HFFc6 (cell line): ENCODE measurements around the gene SLC24A5. TPM values are rescaled to one million over a fixed set of nuclear protein-coding genes. Genes with fewer than 3 reads are reported as not detected.

Experiments
- DNase-seq: peaks from one replicate; pipeline ENCODE4 v3.0.0-alpha.2; 2018
- H3K27ac Mint-ChIP-seq: 2 replicates; pipeline ENCODE4 v1.8.0; 2020; ENCODE audit warnings: mild to moderate bottlenecking, mixed read lengths
- H3K27me3 Mint-ChIP-seq: 2 replicates; pipeline ENCODE4 v1.8.0; 2021; ENCODE audit warnings: mild to moderate bottlenecking, moderate library complexity, mixed read lengths; ENCODE audit not compliant: insufficient read depth
- H3K36me3 Mint-ChIP-seq: 2 replicates; pipeline ENCODE4 v1.8.0; 2021; ENCODE audit warnings: low read depth, mixed read lengths
- H3K4me1 Mint-ChIP-seq: 2 replicates; pipeline ENCODE4 v1.8.0; 2020; ENCODE audit warnings: low read depth, mixed read lengths
- H3K4me3 Mint-ChIP-seq: 2 replicates; pipeline ENCODE4 v1.8.0; 2020; ENCODE audit warnings: mild to moderate bottlenecking, moderate library complexity, mixed read lengths
- H3K9me3 Mint-ChIP-seq: 2 replicates; pipeline ENCODE4 v1.8.0; 2020; ENCODE audit warnings: mild to moderate bottlenecking, mixed read lengths
- total RNA-seq, 6 experiments: library from RNA; stranded (reverse); fragmentation: NEBNext Ultra II Directional; extraction: Animal tissue kit (Norgen Biotek cat#: 25700); gene quantifications; 2 replicates in 1 of 6; 3 replicates in 5 of 6; pipeline ENCODE4 v1.2.3, GENCODE V29; 2021
- TF ChIP-seq, protein P1 (sequence below): fragments of 200-600 bp; sonication (generic); IDR thresholded peaks from 2 replicates; pipeline ENCODE4 v1.5.0; 2021; ENCODE audit warnings: antibody characterized with exemption, mild to moderate bottlenecking

SLC24A5 gene
- total RNA-seq, 6 experiments from 2014 or later, result not detected

DNA sequence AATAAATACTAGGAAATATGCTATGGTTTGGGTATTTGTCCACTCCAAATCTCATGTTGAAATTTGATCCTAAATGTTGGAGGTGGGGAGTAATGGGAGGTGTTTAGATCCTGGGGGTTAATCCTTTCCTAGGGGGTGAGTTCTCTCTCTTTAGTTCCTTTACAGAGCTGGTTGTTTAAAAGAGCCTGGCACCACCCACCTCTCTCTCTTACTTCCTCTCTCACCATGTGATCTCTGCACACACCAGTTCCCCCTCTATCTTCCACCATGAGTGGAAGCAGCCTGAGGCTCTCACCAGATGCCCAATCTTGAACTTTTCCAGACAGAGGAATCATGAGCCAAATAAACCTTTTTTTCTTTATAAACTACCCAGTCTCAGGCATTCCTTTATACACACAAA lies 10.5 kb downstream of the SLC24A5 start:
- H3K4me3 Mint-ChIP-seq, result no peak overlapping the region
- H3K36me3 Mint-ChIP-seq, result no peaks in the 10 kb centered on the region
- H3K9me3 Mint-ChIP-seq, result no peaks in the 10 kb centered on the region
- H3K27me3 Mint-ChIP-seq, result peaks cover 2% of the 10 kb centered on the region; the same call in 1 of the 2 replicates
- DNase-seq, result no peak
- no peaks in the 10 kb centered on the region for H3K4me1 Mint-ChIP-seq
- no peak overlapping the region for H3K27ac Mint-ChIP-seq
- TF ChIP-seq, protein P1, sequence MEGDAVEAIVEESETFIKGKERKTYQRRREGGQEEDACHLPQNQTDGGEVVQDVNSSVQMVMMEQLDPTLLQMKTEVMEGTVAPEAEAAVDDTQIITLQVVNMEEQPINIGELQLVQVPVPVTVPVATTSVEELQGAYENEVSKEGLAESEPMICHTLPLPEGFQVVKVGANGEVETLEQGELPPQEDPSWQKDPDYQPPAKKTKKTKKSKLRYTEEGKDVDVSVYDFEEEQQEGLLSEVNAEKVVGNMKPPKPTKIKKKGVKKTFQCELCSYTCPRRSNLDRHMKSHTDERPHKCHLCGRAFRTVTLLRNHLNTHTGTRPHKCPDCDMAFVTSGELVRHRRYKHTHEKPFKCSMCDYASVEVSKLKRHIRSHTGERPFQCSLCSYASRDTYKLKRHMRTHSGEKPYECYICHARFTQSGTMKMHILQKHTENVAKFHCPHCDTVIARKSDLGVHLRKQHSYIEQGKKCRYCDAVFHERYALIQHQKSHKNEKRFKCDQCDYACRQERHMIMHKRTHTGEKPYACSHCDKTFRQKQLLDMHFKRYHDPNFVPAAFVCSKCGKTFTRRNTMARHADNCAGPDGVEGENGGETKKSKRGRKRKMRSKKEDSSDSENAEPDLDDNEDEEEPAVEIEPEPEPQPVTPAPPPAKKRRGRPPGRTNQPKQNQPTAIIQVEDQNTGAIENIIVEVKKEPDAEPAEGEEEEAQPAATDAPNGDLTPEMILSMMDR, result no peak

DNA sequence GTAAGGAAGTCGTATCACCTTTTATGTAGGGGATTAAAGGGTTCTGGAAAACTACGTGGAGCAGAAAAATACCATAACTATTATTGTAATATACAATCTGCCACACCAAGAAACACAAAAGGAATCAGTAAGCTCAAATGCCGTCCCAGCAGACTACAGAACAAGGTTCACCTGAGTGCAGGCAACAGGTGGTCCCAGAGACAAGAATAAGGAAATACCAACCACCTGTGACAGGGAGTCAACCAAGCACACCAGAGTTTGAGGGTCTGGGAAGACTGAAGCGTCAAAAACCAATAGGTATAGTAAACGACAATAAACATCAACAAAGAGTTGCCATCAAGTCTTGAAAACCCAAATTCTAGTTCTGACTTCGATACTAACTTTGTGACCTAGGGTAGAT lies 12.1 kb downstream of the SLC24A5 start:
- Mint-ChIP-seq H3K9me3 (no peaks in the 10 kb centered on the region), H3K4me1 (no peaks in the 10 kb centered on the region; the same call in 1 of the 2 replicates), H3K27me3 (no peaks in the 10 kb centered on the region), H3K36me3 (no peaks in the 10 kb centered on the region), H3K27ac (no peak overlapping the region), H3K4me3 (no peak overlapping the region)
- no peak for DNase-seq
- TF ChIP-seq, protein P1, result no peak

DNA sequence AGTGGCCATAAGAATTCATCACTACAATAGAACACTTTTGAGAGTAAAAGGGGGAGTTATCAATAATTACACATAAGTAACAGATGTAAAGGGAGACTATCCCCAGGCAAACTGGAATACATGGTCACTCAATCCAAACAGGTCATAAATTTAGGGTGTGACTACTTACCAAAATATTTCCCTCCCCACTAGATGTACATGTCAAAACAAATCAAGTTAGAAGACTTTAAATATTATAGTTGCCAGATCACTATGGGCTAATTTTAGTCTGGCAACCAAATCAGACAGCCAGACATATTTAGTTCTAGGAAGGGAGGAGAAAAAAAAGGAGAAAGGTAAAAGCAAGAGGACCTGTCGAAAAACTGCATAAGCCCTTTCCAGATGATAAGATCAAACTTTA lies 23.1 kb downstream of the SLC24A5 start:
- Mint-ChIP-seq H3K36me3 (peaks cover 6% of the 10 kb centered on the region; the same call in 1 of the 2 replicates), H3K9me3 (no peaks in the 10 kb centered on the region), H3K4me3 (peak overlapping the region; percentile 77), H3K27ac (no peak overlapping the region; the same call in 1 of the 2 replicates), H3K27me3 (no peaks in the 10 kb centered on the region), H3K4me1 (peaks cover 45% of the 10 kb centered on the region)
- TF ChIP-seq, protein P1, result no peak
- peak; percentile 41 for DNase-seq

DNA sequence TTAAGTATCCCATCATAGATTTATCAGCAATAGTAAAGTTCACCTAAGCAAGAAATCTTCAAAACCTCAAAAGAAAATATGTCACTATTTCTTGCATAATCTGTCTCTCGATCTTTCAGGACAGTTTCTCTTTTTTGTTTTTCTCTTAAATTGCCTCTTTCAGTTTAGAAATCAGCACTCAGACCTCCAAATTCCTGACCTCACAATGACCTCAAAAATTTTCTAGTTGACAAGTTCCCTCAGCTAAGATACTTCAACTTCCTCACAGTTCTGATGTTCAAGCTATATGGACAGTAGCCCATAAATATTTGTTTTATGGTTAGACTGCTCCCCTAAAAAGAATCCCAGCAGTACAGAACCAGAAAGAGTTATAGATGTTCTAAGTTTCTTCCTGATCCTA lies 24.1 kb downstream of the SLC24A5 start:
- TF ChIP-seq, protein P1, result no peak
- H3K27me3 Mint-ChIP-seq, result no peaks in the 10 kb centered on the region
- no peak for DNase-seq
- H3K4me3 Mint-ChIP-seq, result peak overlapping the region; percentile 77
- H3K4me1 Mint-ChIP-seq, result peaks cover 55% of the 10 kb centered on the region
- H3K9me3 Mint-ChIP-seq, result no peaks in the 10 kb centered on the region
- H3K27ac Mint-ChIP-seq, result peak overlapping the region; percentile 54; the same call in 1 of the 2 replicates
- H3K36me3 Mint-ChIP-seq, result peaks cover 9% of the 10 kb centered on the region

DNA sequence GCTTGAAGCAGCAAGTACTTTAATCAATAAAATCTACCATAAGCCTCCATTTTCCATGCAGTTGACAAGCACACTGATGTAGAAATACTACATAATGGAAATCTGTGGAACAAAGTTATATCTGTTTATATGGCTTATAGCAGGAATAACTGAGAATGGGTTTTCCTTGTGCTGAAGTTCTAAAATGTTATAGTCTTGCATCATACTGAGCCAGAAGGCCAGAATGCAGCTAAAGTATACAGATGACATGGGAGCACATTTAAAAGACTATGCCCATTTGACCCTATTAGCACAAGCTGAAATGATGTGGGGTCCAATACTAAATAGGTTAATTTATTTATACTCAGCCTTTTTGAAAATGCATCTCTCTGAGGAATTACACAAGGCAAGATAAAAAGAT lies 25.1 kb downstream of the SLC24A5 start:
- no peaks in the 10 kb centered on the region for H3K9me3 Mint-ChIP-seq
- H3K4me1 Mint-ChIP-seq, result peaks cover 62% of the 10 kb centered on the region
- TF ChIP-seq, protein P1, result no peak
- DNase-seq, result no peak
- H3K27ac Mint-ChIP-seq, result no peak overlapping the region
- H3K36me3 Mint-ChIP-seq, result peaks cover 13% of the 10 kb centered on the region
- H3K27me3 Mint-ChIP-seq, result no peaks in the 10 kb centered on the region
- no peak overlapping the region; the same call in 1 of the 2 replicates for H3K4me3 Mint-ChIP-seq

DNA sequence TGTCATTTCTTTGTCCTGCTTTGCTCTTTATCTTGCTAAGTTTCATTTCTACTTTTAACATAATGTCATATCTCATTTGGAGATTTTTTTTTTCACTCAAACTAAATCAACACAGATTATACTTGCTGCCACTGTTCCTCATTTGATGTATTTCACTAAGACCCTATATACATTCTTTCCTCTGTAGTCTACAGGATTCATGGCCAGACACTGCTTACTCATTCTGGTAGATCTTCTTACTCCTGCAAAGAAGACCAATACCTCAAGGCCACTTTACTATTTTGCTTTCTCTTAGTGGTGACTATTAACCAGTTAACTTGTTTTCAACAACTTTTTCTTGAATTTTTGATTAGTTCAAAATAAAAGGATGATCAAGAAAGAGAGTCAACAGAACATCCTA lies 26.6 kb downstream of the SLC24A5 start:
- peaks cover 22% of the 10 kb centered on the region for H3K36me3 Mint-ChIP-seq
- peaks cover 62% of the 10 kb centered on the region for H3K4me1 Mint-ChIP-seq
- H3K27ac Mint-ChIP-seq, result no peak overlapping the region; the same call in 1 of the 2 replicates
- DNase-seq, result no peak
- H3K4me3 Mint-ChIP-seq, result no peak overlapping the region
- H3K9me3 Mint-ChIP-seq, result no peaks in the 10 kb centered on the region
- TF ChIP-seq, protein P1, result no peak
- no peaks in the 10 kb centered on the region for H3K27me3 Mint-ChIP-seq
